GM12878 (cell line): ENCODE results near the gene CITED2.

Experiments used
- E2F4 ChIP-seq: IDR thresholded peaks from 2 replicates; pipeline ENCODE4 v1.6.1; 2012; ENCODE audit warnings: low read depth, low read length, improper control_type of control experiment
- EP300 ChIP-seq, 2 experiments: fragments of 150-350 bp in 1 of 2; IDR thresholded peaks; 2 replicates each; pipeline ENCODE4 v1.6.1; 2011 to 2012; ENCODE audit warnings: low read depth in 2 of 2, low read length in 2 of 2, borderline replicate concordance in 1 of 2, improper control_type of control experiment in 1 of 2, inconsistent platforms in 1 of 2; ENCODE audit not compliant: control insufficient read depth in 1 of 2
- FOS ChIP-seq: IDR thresholded peaks from 3 replicates; pipeline ENCODE4 v1.6.1; 2011; ENCODE audit warnings: borderline replicate concordance; ENCODE audit not compliant: insufficient read length; ENCODE audit errors: extremely low read depth
- PML ChIP-seq: IDR thresholded peaks from 2 replicates; pipeline ENCODE4 v1.6.1; 2012; ENCODE audit warnings: low read length, inconsistent platforms
- POLR2A ChIP-seq: IDR thresholded peaks from 2 replicates; pipeline ENCODE4 v1.6.1; 2011; ENCODE audit warnings: low read depth, mild to moderate bottlenecking, low read length
- POLR2AphosphoS5 ChIP-seq: IDR thresholded peaks from 2 replicates; pipeline ENCODE4 v1.6.1; 2011; ENCODE audit warnings: mild to moderate bottlenecking, low read length, inconsistent platforms
- SP1 ChIP-seq: IDR thresholded peaks from one replicate; pipeline ENCODE4 v1.6.1; 2011; ENCODE audit warnings: low read depth, low read length
- YBX1 ChIP-seq: fragments of 450-650 bp; IDR thresholded peaks from 2 replicates; pipeline ENCODE4 v1.6.1; 2016; ENCODE audit warnings: antibody characterized with exemption
- YY1 ChIP-seq: IDR thresholded peaks from 2 replicates; pipeline ENCODE4 v1.6.1; 2011; ENCODE audit warnings: low read depth, mild to moderate bottlenecking, low read length
- ZZZ3 ChIP-seq: IDR thresholded peaks from 2 replicates; pipeline ENCODE4 v1.6.1; 2011; ENCODE audit warnings: low read depth; ENCODE audit not compliant: control insufficient read depth, insufficient read length
- TF ChIP-seq, protein P1 (sequence below), 3 experiments: IDR thresholded peaks in 2 of 3; conservative IDR thresholded peaks in 1 of 3; 2 replicates each; pipeline ENCODE4 v1.5.1; 2011; ENCODE audit warnings: low read depth in 3 of 3, low read length in 3 of 3, mild to moderate bottlenecking in 3 of 3, control low read depth in 2 of 3, moderate library complexity in 2 of 3, inconsistent platforms in 1 of 3, mixed read lengths in 1 of 3; ENCODE audit not compliant: control insufficient read depth in 2 of 3, insufficient read depth in 1 of 3; ENCODE audit errors: extremely low read depth in 1 of 3

GRCh38 chr6:139356924-139357323 is 17.5 kb downstream of the CITED2 start:
- TF ChIP-seq, protein P1, sequence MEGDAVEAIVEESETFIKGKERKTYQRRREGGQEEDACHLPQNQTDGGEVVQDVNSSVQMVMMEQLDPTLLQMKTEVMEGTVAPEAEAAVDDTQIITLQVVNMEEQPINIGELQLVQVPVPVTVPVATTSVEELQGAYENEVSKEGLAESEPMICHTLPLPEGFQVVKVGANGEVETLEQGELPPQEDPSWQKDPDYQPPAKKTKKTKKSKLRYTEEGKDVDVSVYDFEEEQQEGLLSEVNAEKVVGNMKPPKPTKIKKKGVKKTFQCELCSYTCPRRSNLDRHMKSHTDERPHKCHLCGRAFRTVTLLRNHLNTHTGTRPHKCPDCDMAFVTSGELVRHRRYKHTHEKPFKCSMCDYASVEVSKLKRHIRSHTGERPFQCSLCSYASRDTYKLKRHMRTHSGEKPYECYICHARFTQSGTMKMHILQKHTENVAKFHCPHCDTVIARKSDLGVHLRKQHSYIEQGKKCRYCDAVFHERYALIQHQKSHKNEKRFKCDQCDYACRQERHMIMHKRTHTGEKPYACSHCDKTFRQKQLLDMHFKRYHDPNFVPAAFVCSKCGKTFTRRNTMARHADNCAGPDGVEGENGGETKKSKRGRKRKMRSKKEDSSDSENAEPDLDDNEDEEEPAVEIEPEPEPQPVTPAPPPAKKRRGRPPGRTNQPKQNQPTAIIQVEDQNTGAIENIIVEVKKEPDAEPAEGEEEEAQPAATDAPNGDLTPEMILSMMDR (IDR thresholded peaks at IDR 0.05 in 2 of 3, conservative IDR thresholded peaks at IDR 0.05 in 1 of 3; ENCODE audit: control insufficient read depth in 2 of 3, extremely low read depth in 1 of 3, insufficient read depth in 1 of 3, low read depth in 3 of 3, low read length in 3 of 3), result no peak
- TF ChIP-seq FOS, result no peak
- TF ChIP-seq YBX1, result no peak
- TF ChIP-seq EP300 (IDR thresholded peaks at IDR 0.05; ENCODE audit: borderline replicate concordance in 1 of 2, control insufficient read depth in 1 of 2, low read depth in 2 of 2, low read length in 2 of 2), result no peak
- no peak for TF ChIP-seq POLR2AphosphoS5
- no peak for TF ChIP-seq ZZZ3
- TF ChIP-seq E2F4, result no peak
- TF ChIP-seq POLR2A, result no peak
- no peak for TF ChIP-seq YY1
- TF ChIP-seq PML, result no peak
- no peak for TF ChIP-seq SP1
